PC-3 (cell line): ENCODE data around the gene CCBE1. TPM values are rescaled to one million over a fixed set of nuclear protein-coding genes. Genes with fewer than 3 reads are reported as not detected.

Source experiments
- ATAC-seq: fragments of 200-7000 bp; cut with Tn5 transposase; 2 replicates; pipeline ENCODE4 v1.9.1; 2020; ENCODE audit warnings: mild to moderate bottlenecking, moderate library complexity
- BruUV-seq: library from RNA; stranded (reverse); fragments of 400-500 nt; replicated peaks from 2 replicates; lab custom pipeline; 2021; lab: Mats Ljungman, UMichigan
- CTCF ChIA-PET: fragments of 300-600 bp; sonication (Branson Sonifier 250); formaldehyde crosslinking; loops from one replicate; lab custom pipeline; 2022; ENCODE audit warnings: antibody characterized with exemption; lab: Charles Lee
- POLR2A ChIA-PET: fragments of 300-600 bp; sonication (Branson Sonifier 250); formaldehyde crosslinking; loops from one replicate; lab custom pipeline; 2022; ENCODE audit warnings: antibody characterized with exemption; ENCODE audit not compliant: unreplicated experiment; lab: Charles Lee
- DNase-seq: peaks from one replicate; pipeline ENCODE4 v3.0.0-alpha.2; 2015
- H2AFZ ChIP-seq: fragments of 300-600 bp; sonication (generic); 2 replicates; pipeline ENCODE4 v1.6.0; 2016; ENCODE audit warnings: antibody characterized with exemption, low read length
- H3F3A ChIP-seq: fragments of 300-600 bp; sonication (generic); one replicate; pipeline ENCODE4 v1.6.0; 2017; ENCODE audit warnings: antibody characterized with exemption, low read length, control low read depth, mild to moderate bottlenecking; ENCODE audit not compliant: unreplicated experiment
- H3K27ac ChIP-seq: fragments of 300-600 bp; sonication (generic); 2 replicates; pipeline ENCODE4 v1.5.1; 2016; ENCODE audit warnings: mild to moderate bottlenecking, low read length
- H3K27me3 ChIP-seq: fragments of 300-600 bp; sonication (generic); 2 replicates; pipeline ENCODE4 v1.6.1; 2016; ENCODE audit warnings: low read length, mixed read lengths
- H3K36me3 ChIP-seq: fragments of 300-600 bp; sonication (generic); 2 replicates; pipeline ENCODE4 v1.6.1; 2016; ENCODE audit warnings: low read depth, mixed run types, low read length, mixed read lengths
- H3K4me1 ChIP-seq: fragments of 300-600 bp; sonication (generic); 2 replicates; pipeline ENCODE4 v1.5.1; 2016; ENCODE audit warnings: low read length; ENCODE audit not compliant: insufficient read depth
- H3K4me2 ChIP-seq: fragments of 300-600 bp; sonication (generic); 2 replicates; pipeline ENCODE4 v1.6.0; 2016; ENCODE audit warnings: low read length
- H3K4me3 ChIP-seq: fragments of 300-600 bp; sonication (generic); 2 replicates; pipeline ENCODE4 v1.5.1; 2016; ENCODE audit warnings: mild to moderate bottlenecking, low read length, mixed read lengths
- H3K79me2 ChIP-seq: fragments of 300-600 bp; sonication (generic); 2 replicates; pipeline ENCODE4 v1.6.1; 2017; ENCODE audit warnings: low read length, mixed read lengths
- H3K9ac ChIP-seq: fragments of 300-600 bp; sonication (generic); 2 replicates; pipeline ENCODE4 v1.6.0; 2016; ENCODE audit warnings: mild to moderate bottlenecking, low read length
- H3K9me2 ChIP-seq: fragments of 300-600 bp; sonication (generic); replicated peaks from 2 replicates; pipeline ENCODE4 v1.6.1; 2016; ENCODE audit warnings: mixed run types, low read length, mixed read lengths
- H3K9me3 ChIP-seq: fragments of 300-600 bp; sonication (generic); 2 replicates; pipeline ENCODE4 v1.6.1; 2016; ENCODE audit warnings: low read length, mixed read lengths
- H4K20me1 ChIP-seq: fragments of 300-600 bp; sonication (generic); 2 replicates; pipeline ENCODE4 v1.6.1; 2016; ENCODE audit warnings: low read length, mixed read lengths
- CTCF ChIP-seq: fragments of 300-600 bp; sonication (generic); conservative IDR thresholded peaks from 2 replicates; pipeline ENCODE4 v1.5.1; 2017; ENCODE audit warnings: antibody characterized with exemption, low read depth, mild to moderate bottlenecking, low read length
- EZH2 ChIP-seq: fragments of 300-600 bp; sonication (generic); IDR thresholded peaks from one replicate; pipeline ENCODE4 v1.6.1; 2017; ENCODE audit warnings: antibody characterized with exemption, mild to moderate bottlenecking, low read length; ENCODE audit not compliant: unreplicated experiment
- EZH2phosphoT487 ChIP-seq: fragments of 300-600 bp; sonication (generic); IDR thresholded peaks from 2 replicates; pipeline ENCODE4 v1.6.1; 2018; ENCODE audit warnings: mild to moderate bottlenecking, antibody characterized with exemption, low read length, borderline replicate concordance
- intact Hi-C: fragments of 100-400 bp; cut with micrococcal nuclease; formaldehyde crosslinking; loops from 2 replicates; pipeline ENCODE4 v1.9.0; 2023
- total RNA-seq: library from RNA; depleted of rRNA; stranded (reverse); fragments of >200 nt; gene quantifications from 2 replicates; pipeline ENCODE4 v1.2.3, GENCODE V29; 2014

CCBE1 gene
- total RNA-seq, 1 experiment from 2014 or later: 13.9 TPM

- Histone ChIP-seq H2AFZ (no peak overlapping the region), H3K9ac (no peak overlapping the region), H3K27me3 (no peaks in the 10 kb centered on the region), H3K79me2 (no peaks in the 10 kb centered on the region), H3F3A (no peaks in the 10 kb centered on the region), H3K27ac (no peak overlapping the region), H3K36me3 (no peaks in the 10 kb centered on the region), H3K9me3 (no peaks in the 10 kb centered on the region), H4K20me1 (0 out of 2 replicates have a peak, but pooled peaks cover 8% of the 10 kb centered on the region), H3K4me3 (no peak overlapping the region), H3K4me1 (peaks cover 14% of the 10 kb centered on the region), H3K9me2 (no peaks in the 10 kb centered on the region), H3K4me2 (no peak overlapping the region)
- DNase-seq (no peak), ATAC-seq (no peak)
- ChIA-PET CTCF (no interaction called here), POLR2A (no interaction called here)
- TF ChIP-seq EZH2phosphoT487 (no peak), CTCF (no peak), EZH2 (no peak)
- intact Hi-C loops: no loop called here
- BruUV-seq: no TSS peak
Measured at GRCh38 chr18:59515147-59515546, 182.1 kb downstream of the CCBE1 start.

GRCh38 chr18:59514203-59514602 lies 183.0 kb downstream of the CCBE1 start:
- no peak for ATAC-seq
- H3K27ac ChIP-seq: no peak overlapping the region
- CTCF ChIA-PET: no interaction called here

More at GRCh38 chr18:59514203-59514602, 183.0 kb downstream of the CCBE1 start:
- Histone ChIP-seq H3K27me3 (no peaks in the 10 kb centered on the region), H3K4me2 (no peak overlapping the region), H3K4me1 (peaks cover 14% of the 10 kb centered on the region), H2AFZ (no peak overlapping the region), H3K4me3 (no peak overlapping the region), H4K20me1 (0 out of 2 replicates have a peak, but pooled peaks cover 8% of the 10 kb centered on the region), H3K9ac (no peak overlapping the region), H3F3A (no peaks in the 10 kb centered on the region), H3K9me3 (no peaks in the 10 kb centered on the region), H3K79me2 (no peaks in the 10 kb centered on the region), H3K9me2 (no peaks in the 10 kb centered on the region), H3K36me3 (no peaks in the 10 kb centered on the region)
- DNase-seq: no peak
- POLR2A ChIA-PET: no interaction called here
- no TSS peak for BruUV-seq
- TF ChIP-seq EZH2phosphoT487 (no peak), CTCF (no peak), EZH2 (no peak)
- intact Hi-C loops: no loop called here
